GM23248 (cell line): ENCODE data around the gene HAGHL.

Source experiments
- EZH2 ChIP-seq: fragments of 200-600 bp; sonication (generic); IDR thresholded peaks from 2 replicates; pipeline ENCODE4 v1.6.1; 2018; ENCODE audit warnings: antibody characterized with exemption, mild to moderate bottlenecking; ENCODE audit not compliant: insufficient read depth, poor library complexity, severe bottlenecking
- EZH2phosphoT487 ChIP-seq: fragments of 200-600 bp; sonication (generic); IDR thresholded peaks from 2 replicates; pipeline ENCODE4 v1.6.1; 2018; ENCODE audit warnings: antibody characterized with exemption, moderate library complexity, mild to moderate bottlenecking, low read depth; ENCODE audit not compliant: insufficient read depth

- TF ChIP-seq EZH2 (no peak), EZH2phosphoT487 (no peak)
Observed at GRCh38 chr16:746637-747036, 19.7 kb downstream of the HAGHL start.
